ENCODE data around the gene IFNB1.

The IFNB1 gene

GRCh38 chr9:21060919-21061561, 16.7 kb downstream of the IFNB1 start:
- no peak for DNase-seq

GRCh38 chr9:21056931-21057330, 20.8 kb downstream of the IFNB1 start:
- no peak for DNase-seq

DNA sequence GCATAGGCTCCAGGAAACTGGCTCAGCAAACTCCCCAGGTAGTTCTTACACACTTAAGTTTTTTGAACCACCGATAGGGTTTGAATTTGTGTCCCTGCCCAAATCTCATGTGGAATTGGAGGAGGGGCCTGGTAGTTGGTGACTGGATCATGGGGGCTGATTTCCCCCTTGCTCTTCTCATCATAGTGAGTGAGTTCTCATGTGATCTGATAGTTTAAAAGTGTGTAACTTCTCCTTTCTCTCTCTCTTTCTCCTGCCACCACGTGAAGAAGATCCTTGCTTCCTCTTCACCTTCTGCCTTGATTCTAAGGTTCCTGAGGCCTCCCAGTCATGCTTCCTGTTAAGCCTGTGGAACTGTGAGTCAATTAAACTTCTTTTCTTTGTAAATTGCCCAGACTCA, 23.9 kb downstream of the IFNB1 start:
- no peak for DNase-seq

GRCh38 chr9:21047281-21047691, 30.5 kb downstream of the IFNB1 start:
- no peak for DNase-seq

GRCh38 chr9:21043841-21044240, 33.9 kb downstream of the IFNB1 start:
- no peak for DNase-seq

- DNase-seq: no peak
Observed at GRCh38 chr9:21042466-21042865, 35.3 kb downstream of the IFNB1 start.

GRCh38 chr9:21039302-21039701, 38.4 kb downstream of the IFNB1 start:
- no peak for DNase-seq

- no peak for DNase-seq
Observed at GRCh38 chr9:21037278-21037677, 40.5 kb downstream of the IFNB1 start.

DNA sequence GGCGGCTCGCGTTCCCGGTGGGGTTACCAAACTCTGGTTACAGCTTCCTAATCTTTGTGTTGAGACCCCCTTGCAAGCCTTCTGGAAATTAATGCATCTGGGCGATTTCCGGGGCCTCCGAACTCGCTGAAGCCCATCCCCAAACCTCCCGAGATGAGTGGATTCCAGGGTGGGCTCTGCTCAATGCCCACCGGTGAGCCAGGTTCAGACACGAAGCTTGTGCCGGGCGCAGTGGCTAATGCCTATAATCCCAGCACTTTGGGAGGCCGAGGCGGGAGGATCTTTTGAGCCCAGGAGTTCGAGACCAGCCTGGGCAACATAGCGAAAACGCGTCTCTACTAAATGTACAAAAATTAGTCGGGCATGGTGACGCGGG, 45.9 kb downstream of the IFNB1 start:
- DNase-seq: no peak

DNA sequence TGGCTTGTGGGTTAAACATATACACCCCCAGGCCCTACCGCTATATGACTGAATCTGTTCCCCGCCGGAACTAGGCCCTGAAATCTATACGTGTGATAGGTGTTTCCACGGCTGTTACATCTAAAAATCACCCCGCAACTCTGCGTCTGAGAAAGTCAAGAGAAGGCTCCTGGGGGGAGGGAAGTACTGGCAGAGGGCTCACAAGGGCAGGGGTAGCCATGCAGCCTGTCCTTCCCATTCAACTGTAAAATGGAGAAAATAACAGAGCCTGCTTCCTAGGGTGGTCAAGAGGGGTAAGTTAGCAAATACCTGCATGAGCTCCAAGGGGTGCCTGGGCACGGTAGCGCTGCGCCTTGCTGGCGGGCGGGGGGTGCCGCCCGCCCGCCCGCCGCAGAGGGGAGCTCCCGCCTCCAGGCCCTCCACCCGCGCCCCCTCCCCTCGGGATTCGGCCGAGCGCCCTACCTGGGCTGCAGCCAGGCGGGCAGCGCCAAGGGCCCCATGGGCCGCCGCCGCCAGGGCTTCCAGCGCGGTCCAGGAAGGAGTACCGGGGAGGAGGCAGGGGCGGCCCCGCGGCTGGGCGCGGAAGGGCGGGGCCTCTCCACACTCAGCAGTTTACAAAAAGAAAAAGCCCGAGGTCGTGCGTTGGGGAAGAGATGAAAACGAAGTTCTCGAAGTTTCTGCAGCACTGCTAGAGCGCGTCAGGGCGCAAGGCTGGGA, 46.5 kb downstream of the IFNB1 start, which contains the start of gene HACD4:
HACD4 (minus strand) TSS at position 550 of the 717 bp plus-strand sequence; CDS start at position 500, 50 bp downstream.
- no peak for DNase-seq

- DNase-seq: no peak
Observed at GRCh38 chr9:21030389-21031035, 47.2 kb downstream of the IFNB1 start.

- no peak for DNase-seq
Observed at GRCh38 chr9:21029661-21030060, 48.1 kb downstream of the IFNB1 start.

- DNase-seq: no peak
Observed at GRCh38 chr9:21028466-21028865, 49.3 kb downstream of the IFNB1 start.

DNA sequence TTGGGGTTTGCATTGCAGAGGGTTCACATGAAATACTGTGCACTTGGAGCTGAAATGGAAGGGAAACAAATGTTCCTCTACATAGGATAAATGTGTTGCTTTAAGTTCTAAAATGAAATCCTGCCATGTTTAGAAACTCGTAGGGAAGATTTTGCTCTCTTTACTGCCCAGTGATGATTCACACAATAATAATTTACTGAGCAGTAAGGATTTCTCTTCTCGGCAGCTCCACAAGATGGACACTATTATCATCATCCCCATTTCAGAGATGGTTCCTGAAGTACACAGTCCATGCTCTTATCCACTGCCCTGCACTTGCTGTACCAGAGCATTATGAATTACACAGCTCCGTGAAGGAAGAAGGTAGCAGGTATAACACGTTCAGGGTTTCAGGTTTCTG, 50.4 kb downstream of the IFNB1 start:
- DNase-seq: no peak
